Natural killer cell (primary cell): ENCODE measurements around the gene MAFB. TPM values are rescaled to one million over a fixed set of nuclear protein-coding genes. Genes with fewer than 3 reads are reported as not detected.

Experiments
- ATAC-seq, 3 donors: fragments of 150-1000 bp in 2 of 3; fragments of 200-7000 bp in 1 of 3; cut with Tn5 transposase; 1 replicate in 1 of 3; 2 replicates in 2 of 3; pipeline ENCODE4 v1.10.0; 2021; ENCODE audit warnings: mild to moderate bottlenecking in 2 of 3, moderate library complexity in 2 of 3
- DNase-seq, 2 donors: peaks; one replicate each; pipeline versions ENCODE4 v3.0.0 to v3.0.0-alpha.2; 2013 to 2021; ENCODE audit warnings: mixed read lengths in 1 of 2
- H3K27ac ChIP-seq: one replicate; pipeline ENCODE4 v1.5.1; 2013; ENCODE audit warnings: mild to moderate bottlenecking, low read length
- H3K27me3 ChIP-seq: one replicate; pipeline ENCODE4 v1.6.1; 2013; ENCODE audit warnings: low read length; ENCODE audit not compliant: control insufficient read depth, insufficient read depth
- H3K36me3 ChIP-seq: one replicate; pipeline ENCODE4 v1.6.1; 2013; ENCODE audit warnings: low read length; ENCODE audit not compliant: control insufficient read depth, insufficient read depth
- H3K4me1 ChIP-seq: one replicate; pipeline ENCODE4 v1.6.1; 2013; ENCODE audit warnings: low read length; ENCODE audit not compliant: control insufficient read depth, insufficient read depth
- H3K4me3 ChIP-seq: one replicate; pipeline ENCODE4 v1.5.1; 2013; ENCODE audit warnings: low read length
- H3K9me3 ChIP-seq: one replicate; pipeline ENCODE4 v1.6.1; 2013; ENCODE audit warnings: low read length; ENCODE audit not compliant: control insufficient read depth, insufficient read depth
- H3K27ac Mint-ChIP-seq, 2 donors: one replicate each; pipeline ENCODE4 v1.8.0; 2022; ENCODE audit warnings: mild to moderate bottlenecking in 2 of 2, mixed read lengths in 2 of 2, moderate library complexity in 1 of 2
- H3K27me3 Mint-ChIP-seq, 2 donors: one replicate each; pipeline ENCODE4 v1.8.0; 2022; ENCODE audit warnings: low read depth in 2 of 2, mixed read lengths in 2 of 2
- H3K36me3 Mint-ChIP-seq: one replicate; pipeline ENCODE4 v1.8.0; 2022; ENCODE audit warnings: mixed read lengths
- H3K4me1 Mint-ChIP-seq, 2 donors: one replicate each; pipeline ENCODE4 v1.8.0; 2022; ENCODE audit warnings: mixed read lengths in 2 of 2
- H3K4me3 Mint-ChIP-seq: one replicate; pipeline ENCODE4 v1.8.0; 2022; ENCODE audit warnings: mild to moderate bottlenecking, moderate library complexity, mixed read lengths
- H3K9me3 Mint-ChIP-seq, 2 donors: one replicate each; pipeline ENCODE4 v1.8.0; 2022; ENCODE audit warnings: mixed read lengths in 2 of 2
- WGBS: methylation state at CpG from one replicate; pipeline ENCODE4 v1.1.7; 2013; ENCODE audit warnings: missing lambda C conversion rate; ENCODE audit not compliant: insufficient coverage; 5-methylcytosine and 5-hydroxymethylcytosine counted together
- intact Hi-C: fragments of 100-400 bp; cut with micrococcal nuclease; formaldehyde crosslinking; loops from one replicate; pipeline ENCODE4 v1.14.2; 2022
- total RNA-seq, 4 donors: library from RNA; stranded (reverse); fragments of 120-200 nt in 1 of 4; gene quantifications; one replicate each; pipeline versions ENCODE4 v1.2.3 to v1.2.4, GENCODE V29; 2013 to 2022
- TF ChIP-seq, protein P1 (sequence below): fragments of 200-600 bp; IDR thresholded peaks from one replicate; pipeline ENCODE4 v1.8.0; 2022; ENCODE audit warnings: antibody characterized with exemption

MAFB gene
- total RNA-seq, 3 donors from 2014 or later (not counting 1 experiment from before 2014, with no cell fraction given): 10.3 to 38.9 (median 19.7) TPM

DNA sequence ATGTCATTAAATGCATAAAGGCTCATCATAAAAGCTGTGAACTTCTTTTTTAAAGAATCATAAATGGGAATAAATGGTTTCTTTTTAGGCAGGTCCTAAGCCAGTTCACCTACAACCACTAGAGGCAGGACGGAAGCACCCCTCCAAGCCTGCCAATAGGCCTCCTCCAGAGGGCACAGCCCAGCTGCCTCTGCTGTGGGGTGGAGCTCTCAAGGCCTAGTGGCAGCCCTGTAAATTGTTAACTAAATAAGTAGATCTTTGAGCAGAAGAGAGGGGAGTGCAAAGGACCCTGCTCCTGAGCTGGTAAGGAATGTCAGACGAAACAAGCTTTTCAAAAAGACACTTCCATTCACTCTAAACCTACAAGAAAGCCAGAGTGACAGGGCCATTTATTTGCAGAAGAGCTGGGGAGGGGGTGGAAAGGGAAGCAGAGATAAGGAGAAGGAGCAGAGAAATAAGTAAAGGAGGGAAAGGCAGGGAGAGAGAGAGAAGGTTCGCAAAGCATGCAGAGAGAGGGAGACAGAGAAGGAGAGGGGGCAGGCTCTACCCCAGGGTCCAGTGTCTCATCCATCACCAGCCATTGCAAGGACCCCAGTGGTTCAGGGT, 18.0 kb upstream of the MAFB start:
- 87% methylated on average over 2 of the region's 3 CpGs for WGBS
- Histone ChIP-seq H3K27ac (no peak overlapping the region), H3K4me1 (no peaks in the 10 kb centered on the region), H3K27me3 (no peaks in the 10 kb centered on the region), H3K36me3 (no peaks in the 10 kb centered on the region), H3K9me3 (no peaks in the 10 kb centered on the region), H3K4me3 (no peak overlapping the region)
- no peak for ATAC-seq
- H3K36me3 Mint-ChIP-seq: no peaks in the 10 kb centered on the region
- TF ChIP-seq, protein P1, sequence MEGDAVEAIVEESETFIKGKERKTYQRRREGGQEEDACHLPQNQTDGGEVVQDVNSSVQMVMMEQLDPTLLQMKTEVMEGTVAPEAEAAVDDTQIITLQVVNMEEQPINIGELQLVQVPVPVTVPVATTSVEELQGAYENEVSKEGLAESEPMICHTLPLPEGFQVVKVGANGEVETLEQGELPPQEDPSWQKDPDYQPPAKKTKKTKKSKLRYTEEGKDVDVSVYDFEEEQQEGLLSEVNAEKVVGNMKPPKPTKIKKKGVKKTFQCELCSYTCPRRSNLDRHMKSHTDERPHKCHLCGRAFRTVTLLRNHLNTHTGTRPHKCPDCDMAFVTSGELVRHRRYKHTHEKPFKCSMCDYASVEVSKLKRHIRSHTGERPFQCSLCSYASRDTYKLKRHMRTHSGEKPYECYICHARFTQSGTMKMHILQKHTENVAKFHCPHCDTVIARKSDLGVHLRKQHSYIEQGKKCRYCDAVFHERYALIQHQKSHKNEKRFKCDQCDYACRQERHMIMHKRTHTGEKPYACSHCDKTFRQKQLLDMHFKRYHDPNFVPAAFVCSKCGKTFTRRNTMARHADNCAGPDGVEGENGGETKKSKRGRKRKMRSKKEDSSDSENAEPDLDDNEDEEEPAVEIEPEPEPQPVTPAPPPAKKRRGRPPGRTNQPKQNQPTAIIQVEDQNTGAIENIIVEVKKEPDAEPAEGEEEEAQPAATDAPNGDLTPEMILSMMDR: no peak
- H3K27ac Mint-ChIP-seq: no peak overlapping the region
- peaks cover 14 to 24% of the 10 kb centered on the region in 2 donors for H3K27me3 Mint-ChIP-seq
- no peaks in the 10 kb centered on the region for H3K9me3 Mint-ChIP-seq
- intact Hi-C loops: no loop called here
- no peak for DNase-seq
- H3K4me1 Mint-ChIP-seq: no peaks in the 10 kb centered on the region
- H3K4me3 Mint-ChIP-seq: no peak overlapping the region

DNA sequence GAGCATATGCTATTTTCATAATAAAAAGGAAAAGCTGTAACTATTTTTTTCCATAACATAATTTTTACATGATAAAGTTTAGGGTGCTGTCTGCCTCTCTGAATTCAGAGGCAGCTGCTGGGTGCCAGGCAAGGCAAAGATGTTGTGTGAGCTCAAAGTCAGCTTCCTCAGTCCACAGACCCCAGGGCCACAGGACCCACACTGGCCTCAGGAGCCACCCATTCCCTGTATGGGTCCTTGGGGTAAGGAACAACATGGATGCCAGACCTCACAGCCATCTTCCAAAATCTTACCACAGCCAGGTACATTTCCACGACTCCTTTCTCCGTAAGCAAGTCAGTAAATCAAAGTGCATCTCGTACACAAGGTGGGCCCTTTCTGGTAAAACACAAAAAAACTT, 16.4 kb upstream of the MAFB start:
- TF ChIP-seq, protein P1: no peak
- 88% methylated on average over 3 of the region's 3 CpGs for WGBS
- H3K9me3 ChIP-seq: no peaks in the 10 kb centered on the region
- no peak overlapping the region for H3K4me3 ChIP-seq
- no peak for DNase-seq
- intact Hi-C loops: no loop called here
- no peaks in the 10 kb centered on the region for H3K36me3 Mint-ChIP-seq
- H3K4me3 Mint-ChIP-seq: no peak overlapping the region
- no peak overlapping the region for H3K27ac Mint-ChIP-seq
- peaks cover 2% of the 10 kb centered on the region for H3K27me3 ChIP-seq
- H3K4me1 ChIP-seq: no peaks in the 10 kb centered on the region
- H3K27ac ChIP-seq: no peak overlapping the region
- no peaks in the 10 kb centered on the region for H3K4me1 Mint-ChIP-seq
- H3K27me3 Mint-ChIP-seq: peaks cover 14 to 26% of the 10 kb centered on the region in 2 donors
- ATAC-seq: no peak
- H3K36me3 ChIP-seq: no peaks in the 10 kb centered on the region
- H3K9me3 Mint-ChIP-seq: no peaks in the 10 kb centered on the region

DNA sequence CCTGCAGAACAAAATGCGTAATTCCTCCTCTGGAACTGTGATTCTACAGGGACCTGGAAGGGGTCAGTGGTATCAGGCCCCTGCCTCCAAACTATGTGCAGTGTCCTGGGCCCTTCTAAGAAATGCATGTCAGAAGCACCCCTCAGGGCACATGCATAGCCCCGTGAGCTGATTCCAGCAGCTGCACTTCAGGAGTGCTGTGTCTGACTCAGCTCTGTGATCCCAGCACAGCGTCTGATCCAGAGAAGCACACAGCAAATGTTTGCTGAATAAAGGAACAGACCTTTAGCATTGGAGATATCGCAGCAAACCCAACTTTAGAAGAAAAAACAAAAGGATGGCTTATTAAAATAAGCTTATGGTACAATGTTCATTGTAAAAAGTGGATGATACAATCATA, 15.8 kb upstream of the MAFB start:
- Histone ChIP-seq H3K27me3 (peaks cover 2% of the 10 kb centered on the region), H3K9me3 (no peaks in the 10 kb centered on the region), H3K4me1 (no peaks in the 10 kb centered on the region), H3K4me3 (no peak overlapping the region), H3K27ac (no peak overlapping the region), H3K36me3 (no peaks in the 10 kb centered on the region)
- no peak overlapping the region for H3K27ac Mint-ChIP-seq
- peaks cover 14 to 27% of the 10 kb centered on the region in 2 donors for H3K27me3 Mint-ChIP-seq
- H3K4me1 Mint-ChIP-seq: no peaks in the 10 kb centered on the region
- intact Hi-C loops: no loop called here
- ATAC-seq (no peak), DNase-seq (no peak)
- H3K36me3 Mint-ChIP-seq: no peaks in the 10 kb centered on the region
- 82% methylated on average over 3 of the region's 4 CpGs for WGBS
- TF ChIP-seq, protein P1: no peak
- no peaks in the 10 kb centered on the region for H3K9me3 Mint-ChIP-seq
- no peak overlapping the region for H3K4me3 Mint-ChIP-seq

DNA sequence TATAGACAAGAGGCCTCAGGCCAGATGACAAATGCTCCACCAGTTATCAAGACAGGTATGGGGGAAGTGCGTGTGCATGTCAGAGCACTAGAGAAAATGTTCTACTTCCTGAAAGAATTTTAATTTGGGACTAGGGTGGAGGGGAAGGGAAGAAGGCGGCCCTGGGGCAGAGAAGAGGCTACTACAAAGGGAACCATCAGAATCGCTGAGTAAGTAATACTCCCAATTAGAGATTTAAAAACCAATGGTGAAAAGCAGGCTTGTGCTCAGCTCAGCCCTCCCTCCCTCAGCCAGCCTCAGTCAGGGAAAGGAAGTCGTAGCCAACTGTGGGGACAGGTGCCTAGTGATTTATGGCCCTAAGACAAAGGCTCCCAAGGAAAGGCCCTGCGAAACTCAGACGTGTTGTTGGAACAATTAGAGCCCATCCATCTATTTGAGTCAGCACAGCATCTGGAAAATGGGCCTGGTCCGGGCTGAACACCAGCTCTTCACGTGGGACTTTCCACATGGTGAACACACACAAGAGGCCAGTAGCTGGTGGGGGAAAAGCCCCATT, 15.0 kb upstream of the MAFB start:
- Histone ChIP-seq H3K27me3 (peaks cover 2% of the 10 kb centered on the region), H3K4me3 (no peak overlapping the region), H3K9me3 (no peaks in the 10 kb centered on the region), H3K4me1 (no peaks in the 10 kb centered on the region), H3K36me3 (no peaks in the 10 kb centered on the region), H3K27ac (no peak overlapping the region)
- intact Hi-C loops: no loop called here
- H3K27ac Mint-ChIP-seq: no peak overlapping the region
- TF ChIP-seq, protein P1: no peak
- H3K4me3 Mint-ChIP-seq: no peak overlapping the region
- no peak for ATAC-seq
- no peaks in the 10 kb centered on the region for H3K4me1 Mint-ChIP-seq
- peaks cover 14 to 28% of the 10 kb centered on the region in 2 donors for H3K27me3 Mint-ChIP-seq
- no peak for DNase-seq
- H3K36me3 Mint-ChIP-seq: no peaks in the 10 kb centered on the region
- H3K9me3 Mint-ChIP-seq: no peaks in the 10 kb centered on the region
- 46% methylated on average over 8 of the region's 8 CpGs for WGBS
